22Rv1 (cell line): ENCODE data around the gene DNAJC4.

Source experiments
- CTCF ChIP-seq: fragments of 450-650 bp; IDR thresholded peaks from 2 replicates; pipeline ENCODE4 v1.5.1; 2017; ENCODE audit warnings: mild to moderate bottlenecking
- ZFX ChIP-seq: fragments of 450-650 bp; IDR thresholded peaks from 2 replicates; pipeline ENCODE4 v1.6.1; 2017; ENCODE audit warnings: antibody characterized with exemption, borderline replicate concordance

GRCh38 chr11:64261556-64262080 is 31.3 kb downstream of the DNAJC4 start:
- TF ChIP-seq CTCF (no peak), ZFX (no peak)
